ENCODE measurements around the gene LHX5. TPM values are rescaled to one million over a fixed set of nuclear protein-coding genes. Genes with fewer than 3 reads are reported as not detected.

Gene LHX5
- total RNA-seq, 4 donors from 2014 or later, result not detected

DNA sequence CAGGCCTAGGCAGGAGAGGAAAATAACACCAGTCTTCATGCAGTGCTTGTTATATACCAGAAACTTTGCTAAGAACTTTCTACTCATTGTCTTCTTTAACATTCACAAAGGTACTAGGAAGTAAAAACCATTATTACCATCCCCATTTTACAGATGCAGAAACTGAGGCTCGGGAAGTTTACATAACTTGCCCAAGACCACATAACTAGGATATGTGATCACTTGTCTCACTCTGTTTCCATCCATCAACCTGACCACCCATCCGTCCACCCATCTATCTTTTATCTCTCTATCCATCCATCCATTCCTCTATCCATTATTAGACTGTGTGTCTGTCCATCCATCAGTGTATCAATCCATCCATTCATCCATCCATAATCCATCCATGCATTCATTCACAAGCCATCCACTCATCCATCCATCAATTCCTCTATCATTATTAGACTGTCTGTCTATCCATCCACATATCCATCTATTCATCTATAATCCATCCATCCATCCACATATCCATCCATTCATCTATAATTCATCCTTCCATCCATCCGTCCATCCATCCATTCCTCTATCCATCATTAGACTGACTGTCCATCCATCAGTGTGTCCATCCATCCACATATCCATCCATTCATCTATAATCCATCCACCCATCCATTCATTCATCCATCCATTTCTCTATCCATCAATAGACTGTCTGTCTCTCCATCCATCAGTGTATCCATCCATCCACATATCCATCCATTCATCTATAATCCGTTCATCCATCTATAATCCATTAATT is 33.0 kb downstream of the LHX5 start:
- intact Hi-C loops (cut with DNase I; ENCODE audit: low total_unique reads), result no loop called here
- DNase-seq (ENCODE audit: low spot score in 2 of 2), result no peak
- TF ChIP-seq POLR2A (IDR thresholded peaks at IDR 0.05), result no peak
- TF ChIP-seq, protein P1, sequence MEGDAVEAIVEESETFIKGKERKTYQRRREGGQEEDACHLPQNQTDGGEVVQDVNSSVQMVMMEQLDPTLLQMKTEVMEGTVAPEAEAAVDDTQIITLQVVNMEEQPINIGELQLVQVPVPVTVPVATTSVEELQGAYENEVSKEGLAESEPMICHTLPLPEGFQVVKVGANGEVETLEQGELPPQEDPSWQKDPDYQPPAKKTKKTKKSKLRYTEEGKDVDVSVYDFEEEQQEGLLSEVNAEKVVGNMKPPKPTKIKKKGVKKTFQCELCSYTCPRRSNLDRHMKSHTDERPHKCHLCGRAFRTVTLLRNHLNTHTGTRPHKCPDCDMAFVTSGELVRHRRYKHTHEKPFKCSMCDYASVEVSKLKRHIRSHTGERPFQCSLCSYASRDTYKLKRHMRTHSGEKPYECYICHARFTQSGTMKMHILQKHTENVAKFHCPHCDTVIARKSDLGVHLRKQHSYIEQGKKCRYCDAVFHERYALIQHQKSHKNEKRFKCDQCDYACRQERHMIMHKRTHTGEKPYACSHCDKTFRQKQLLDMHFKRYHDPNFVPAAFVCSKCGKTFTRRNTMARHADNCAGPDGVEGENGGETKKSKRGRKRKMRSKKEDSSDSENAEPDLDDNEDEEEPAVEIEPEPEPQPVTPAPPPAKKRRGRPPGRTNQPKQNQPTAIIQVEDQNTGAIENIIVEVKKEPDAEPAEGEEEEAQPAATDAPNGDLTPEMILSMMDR (IDR thresholded peaks at IDR 0.05), result no peak
- 85 to 86% methylated on average over 4 of the region's 4 CpGs for WGBS, 2 donors
- no peak overlapping the region for H3K4me3 ChIP-seq (ENCODE audit: low read depth, poor library complexity, severe bottlenecking)

DNA sequence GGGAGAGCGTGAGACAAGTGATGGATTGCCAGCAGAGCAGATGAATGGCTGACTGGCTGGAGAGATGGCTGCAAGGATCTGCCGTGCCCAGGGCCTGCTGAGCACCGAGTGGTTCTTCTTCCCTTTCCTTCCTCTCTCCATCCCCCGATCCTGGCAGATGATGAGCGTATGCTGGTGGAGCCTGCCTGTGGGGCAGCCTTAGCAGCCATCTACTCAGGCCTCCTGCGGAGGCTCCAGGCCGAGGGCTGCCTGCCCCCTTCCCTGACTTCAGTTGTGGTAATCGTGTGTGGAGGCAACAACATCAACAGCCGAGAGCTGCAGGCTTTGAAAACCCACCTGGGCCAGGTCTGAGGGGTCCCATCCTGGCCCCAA is 34.0 kb downstream of the LHX5 start:
- 67 to 69% methylated on average over 9 of the region's 9 CpGs for WGBS, 2 donors
- H3K4me3 ChIP-seq (ENCODE audit: low read depth, poor library complexity, severe bottlenecking), result no peak overlapping the region
- TF ChIP-seq, protein P1 (IDR thresholded peaks at IDR 0.05), result no peak
- no peak for TF ChIP-seq POLR2A (IDR thresholded peaks at IDR 0.05)
- intact Hi-C loops (cut with DNase I; ENCODE audit: low total_unique reads), result no loop called here
- DNase-seq (ENCODE audit: low spot score in 2 of 2), result no peak

DNA sequence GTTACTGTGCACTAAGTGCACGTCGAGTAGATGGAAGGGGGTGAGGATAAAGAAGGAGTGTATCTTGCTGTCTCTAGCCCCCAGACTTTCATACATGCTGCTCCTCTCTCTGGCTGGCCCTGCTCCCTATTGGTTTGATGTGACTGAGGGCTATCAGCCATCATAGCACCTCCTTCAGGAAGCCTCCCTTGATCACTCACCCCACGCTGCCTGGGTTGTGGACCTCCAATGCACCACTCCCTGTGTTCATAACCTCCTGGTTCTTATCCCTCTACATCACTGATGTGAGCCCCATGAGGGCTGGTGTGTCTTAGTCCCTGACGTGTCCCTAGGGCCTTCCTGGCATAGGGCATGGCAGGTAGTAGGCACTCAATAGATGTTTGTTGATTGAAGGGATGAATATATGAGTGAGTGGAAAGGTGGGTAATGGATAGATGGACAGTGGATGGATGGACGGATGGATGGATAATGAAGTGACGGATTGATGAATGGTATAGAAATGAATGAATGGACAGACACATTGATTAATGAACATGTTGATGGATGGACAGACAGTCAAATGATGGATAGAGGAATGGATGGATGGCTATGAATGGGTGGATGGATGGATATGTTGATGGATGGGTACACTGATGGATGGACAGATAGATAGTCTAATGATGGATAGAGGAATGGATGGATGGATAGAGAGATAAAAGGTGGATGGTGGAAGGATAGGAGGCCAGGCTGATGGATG is 34.5 kb downstream of the LHX5 start:
- TF ChIP-seq, protein P1 (IDR thresholded peaks at IDR 0.05), result no peak
- intact Hi-C loops (cut with DNase I; ENCODE audit: low total_unique reads), result no loop called here
- no peak for DNase-seq (ENCODE audit: low spot score in 2 of 2)
- H3K4me3 ChIP-seq (ENCODE audit: low read depth, poor library complexity, severe bottlenecking), result no peak overlapping the region
- 80 to 82% methylated on average over 6 of the region's 6 CpGs for WGBS, 2 donors

DNA sequence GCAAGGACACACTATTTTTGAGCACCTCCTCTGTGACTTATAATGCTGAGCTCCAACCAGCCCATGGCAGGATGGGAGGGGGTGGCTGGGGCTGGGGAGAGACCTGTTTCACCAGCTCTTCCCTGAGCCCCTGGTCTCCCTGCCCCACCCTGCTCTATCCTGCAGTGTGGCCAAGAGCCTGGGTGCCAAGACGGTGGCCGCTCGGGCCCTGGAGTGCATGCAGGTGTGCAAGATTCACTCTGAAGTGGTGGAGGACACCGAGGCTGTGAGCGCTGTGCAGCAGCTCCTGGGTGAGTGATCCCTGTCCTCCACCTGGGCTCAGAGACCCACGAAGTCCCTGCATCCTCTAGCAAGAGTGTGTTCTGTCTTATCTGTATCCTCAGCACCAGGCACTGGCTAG is 35.1 kb downstream of the LHX5 start:
- no peak overlapping the region for H3K4me3 ChIP-seq (ENCODE audit: low read depth, poor library complexity, severe bottlenecking)
- no peak for DNase-seq (ENCODE audit: low spot score in 2 of 2)
- TF ChIP-seq, protein P1 (IDR thresholded peaks at IDR 0.05), result no peak
- no peak for TF ChIP-seq POLR2A (IDR thresholded peaks at IDR 0.05)
- intact Hi-C loops (cut with DNase I; ENCODE audit: low total_unique reads), result no loop called here
- WGBS, 2 donors, result 74 to 85% methylated on average over 6 of the region's 6 CpGs

DNA sequence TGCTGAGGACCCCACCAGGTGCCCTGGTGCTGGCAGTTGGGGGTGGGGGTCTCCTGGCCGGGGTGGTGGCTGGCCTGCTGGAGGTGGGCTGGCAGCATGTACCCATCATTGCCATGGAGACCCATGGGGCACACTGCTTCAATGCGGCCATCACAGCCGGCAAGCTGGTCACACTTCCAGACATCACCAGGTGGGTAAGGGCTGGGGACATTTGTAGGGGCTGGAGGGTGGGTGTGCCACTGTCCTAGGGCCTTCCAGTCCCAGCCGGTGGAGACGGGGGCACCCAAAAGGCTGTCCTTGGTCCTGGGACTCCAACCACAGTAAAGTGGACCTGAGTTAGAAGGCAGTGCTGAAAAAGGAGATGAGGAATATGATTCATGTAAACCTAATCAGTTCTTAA is 36.3 kb downstream of the LHX5 start:
- no peak overlapping the region for H3K4me3 ChIP-seq (ENCODE audit: low read depth, poor library complexity, severe bottlenecking)
- 76 to 87% methylated on average over 5 of the region's 5 CpGs for WGBS, 2 donors
- intact Hi-C loops (cut with DNase I; ENCODE audit: low total_unique reads), result no loop called here
- TF ChIP-seq, protein P1 (IDR thresholded peaks at IDR 0.05), result no peak
- no peak for TF ChIP-seq POLR2A (IDR thresholded peaks at IDR 0.05)
- no peak for DNase-seq (ENCODE audit: low spot score in 2 of 2)
